GM13976 (cell line): ENCODE data around the gene LRFN3.
"Not testable (repeated sequence)": the region's sequence is repeated elsewhere in the genome, so short reads cannot be mapped to it uniquely, and the experiment has no call there.

Source experiments
- DNase-seq: peaks from one replicate; pipeline ENCODE4 v3.0.0; 2012; ENCODE audit warnings: low spot score
- CTCF ChIP-seq: IDR thresholded peaks from 2 replicates; pipeline ENCODE4 v1.5.1; 2012; ENCODE audit warnings: borderline replicate concordance, mild to moderate bottlenecking; ENCODE audit not compliant: insufficient read depth; ENCODE audit errors: extremely low read depth, missing control alignments, control extremely low read depth
- in situ Hi-C: fragments of 300-500 bp; cut with MboI; formaldehyde crosslinking; loops from one replicate; pipeline ENCODE4 v1.12.0; 2022; ENCODE audit warnings: low sequenced_read_pairs, mixed read lengths, inconsistent platforms; ENCODE audit not compliant: unreplicated experiment

LRFN3 gene

GRCh38 chr19:35943321-35944301, 7.4 kb downstream of the LRFN3 start:
- in situ Hi-C loops: no loop called here
- DNase-seq: no peak
- no peak for TF ChIP-seq CTCF

GRCh38 chr19:35944556-35944955, 8.4 kb downstream of the LRFN3 start:
- in situ Hi-C loops: no loop called here
- DNase-seq: no peak
- no peak for TF ChIP-seq CTCF

- no peak for TF ChIP-seq CTCF
- in situ Hi-C loops: no loop called here
- DNase-seq: no peak
Observed at GRCh38 chr19:35945121-35945790, 9.1 kb downstream of the LRFN3 start.

GRCh38 chr19:35946203-35946602, 10.0 kb downstream of the LRFN3 start:
- no peak for TF ChIP-seq CTCF
- in situ Hi-C loops: no loop called here
- DNase-seq: no peak

- no peak for TF ChIP-seq CTCF
- in situ Hi-C loops: no loop called here
- DNase-seq: no peak
Observed at GRCh38 chr19:35949131-35949530, 13.0 kb downstream of the LRFN3 start.

GRCh38 chr19:35955881-35956634, 19.9 kb downstream of the LRFN3 start:
- in situ Hi-C loops: no loop called here
- no peak for DNase-seq
- no peak for TF ChIP-seq CTCF

- DNase-seq, in situ Hi-C loops: not testable (repeated sequence)
Observed at GRCh38 chr19:35957411-35957810, 21.2 kb downstream of the LRFN3 start.
